ENCODE data around the gene GSX1. TPM values are rescaled to one million over a fixed set of nuclear protein-coding genes. Genes with fewer than 3 reads are reported as not detected.

The GSX1 gene
- total and polyA plus RNA-seq, 8 donors = not detected

DNA sequence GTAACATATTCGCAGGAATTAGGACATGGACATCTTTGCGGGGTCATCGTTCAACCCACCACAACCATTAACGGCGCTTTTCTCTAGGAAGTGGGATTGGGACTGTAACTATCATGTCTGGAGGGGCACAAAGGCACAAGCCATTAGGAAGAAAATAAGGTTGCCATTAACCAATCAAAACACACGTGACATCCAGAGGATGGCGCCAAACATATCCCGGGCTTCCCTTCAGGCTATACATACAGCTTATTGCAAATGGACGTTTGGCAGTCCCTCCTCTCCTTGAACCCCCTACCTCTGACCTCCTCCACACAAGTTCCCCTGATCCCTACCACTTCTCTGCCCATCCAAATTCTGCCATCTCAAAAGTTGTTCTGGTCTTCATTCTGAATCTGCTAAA lies 26.6 kb upstream of the GSX1 start:
- ATAC-seq = no peak
- H3K27me3 ChIP-seq = peaks cover 0 to 7% (median under 1%) of the 10 kb centered on the region in 4 donors
- intact Hi-C loops (cut with DNase I) = no loop called here
- H3K4me1 ChIP-seq = no peaks in the 10 kb centered on the region
- WGBS, 2 donors = 63 to 72% methylated on average over 9 of the region's 9 CpGs
- no peak overlapping the region for H3K27ac ChIP-seq
- H3K9me3 ChIP-seq = no peaks in the 10 kb centered on the region
- TF ChIP-seq, protein P1, sequence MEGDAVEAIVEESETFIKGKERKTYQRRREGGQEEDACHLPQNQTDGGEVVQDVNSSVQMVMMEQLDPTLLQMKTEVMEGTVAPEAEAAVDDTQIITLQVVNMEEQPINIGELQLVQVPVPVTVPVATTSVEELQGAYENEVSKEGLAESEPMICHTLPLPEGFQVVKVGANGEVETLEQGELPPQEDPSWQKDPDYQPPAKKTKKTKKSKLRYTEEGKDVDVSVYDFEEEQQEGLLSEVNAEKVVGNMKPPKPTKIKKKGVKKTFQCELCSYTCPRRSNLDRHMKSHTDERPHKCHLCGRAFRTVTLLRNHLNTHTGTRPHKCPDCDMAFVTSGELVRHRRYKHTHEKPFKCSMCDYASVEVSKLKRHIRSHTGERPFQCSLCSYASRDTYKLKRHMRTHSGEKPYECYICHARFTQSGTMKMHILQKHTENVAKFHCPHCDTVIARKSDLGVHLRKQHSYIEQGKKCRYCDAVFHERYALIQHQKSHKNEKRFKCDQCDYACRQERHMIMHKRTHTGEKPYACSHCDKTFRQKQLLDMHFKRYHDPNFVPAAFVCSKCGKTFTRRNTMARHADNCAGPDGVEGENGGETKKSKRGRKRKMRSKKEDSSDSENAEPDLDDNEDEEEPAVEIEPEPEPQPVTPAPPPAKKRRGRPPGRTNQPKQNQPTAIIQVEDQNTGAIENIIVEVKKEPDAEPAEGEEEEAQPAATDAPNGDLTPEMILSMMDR (IDR thresholded peaks at IDR 0.05) = no peak
- H3K36me3 ChIP-seq = no peaks in the 10 kb centered on the region
- H3K4me3 ChIP-seq = no peak overlapping the region
- FAIRE-seq = no peak
- DNase-seq = no peak

DNA sequence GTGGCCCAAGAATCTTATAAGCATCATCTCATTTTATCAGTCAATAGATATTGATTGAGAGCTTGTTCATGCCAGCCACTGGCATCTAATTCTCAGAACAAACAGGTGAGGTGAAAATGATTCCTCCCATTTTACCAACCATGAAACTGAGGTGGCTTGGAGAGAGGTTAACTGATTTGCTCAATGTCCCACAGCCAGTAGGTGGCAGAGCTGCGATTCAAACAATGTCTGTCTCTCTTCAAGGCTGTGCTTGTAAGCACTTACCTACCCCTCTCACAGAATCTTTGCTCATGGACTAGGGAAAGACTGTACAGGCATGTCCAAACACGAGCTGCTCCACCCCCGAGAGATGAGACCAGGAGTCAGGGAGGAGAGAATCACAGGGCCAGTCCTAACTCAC lies 21.5 kb upstream of the GSX1 start:
- DNase-seq (peak in 2 of 6 donors; percentile 23 to 33), ATAC-seq (peak; percentile 50 to 90 (median 76)), FAIRE-seq (no peak)
- intact Hi-C loops (cut with DNase I) = no loop called here
- H3K4me1 ChIP-seq = no peaks in the 10 kb centered on the region
- 18 to 21% methylated on average over 3 of the region's 3 CpGs for WGBS, 2 donors
- no peak overlapping the region for H3K4me3 ChIP-seq
- H3K27ac ChIP-seq = no peak overlapping the region
- no peaks in the 10 kb centered on the region for H3K36me3 ChIP-seq
- no peaks in the 10 kb centered on the region for H3K27me3 ChIP-seq
- TF ChIP-seq, protein P1 (IDR thresholded peaks at IDR 0.05) = peak in 3 of 4 donors; percentile 14 to 27 (median 23)
- no peaks in the 10 kb centered on the region for H3K9me3 ChIP-seq

DNA sequence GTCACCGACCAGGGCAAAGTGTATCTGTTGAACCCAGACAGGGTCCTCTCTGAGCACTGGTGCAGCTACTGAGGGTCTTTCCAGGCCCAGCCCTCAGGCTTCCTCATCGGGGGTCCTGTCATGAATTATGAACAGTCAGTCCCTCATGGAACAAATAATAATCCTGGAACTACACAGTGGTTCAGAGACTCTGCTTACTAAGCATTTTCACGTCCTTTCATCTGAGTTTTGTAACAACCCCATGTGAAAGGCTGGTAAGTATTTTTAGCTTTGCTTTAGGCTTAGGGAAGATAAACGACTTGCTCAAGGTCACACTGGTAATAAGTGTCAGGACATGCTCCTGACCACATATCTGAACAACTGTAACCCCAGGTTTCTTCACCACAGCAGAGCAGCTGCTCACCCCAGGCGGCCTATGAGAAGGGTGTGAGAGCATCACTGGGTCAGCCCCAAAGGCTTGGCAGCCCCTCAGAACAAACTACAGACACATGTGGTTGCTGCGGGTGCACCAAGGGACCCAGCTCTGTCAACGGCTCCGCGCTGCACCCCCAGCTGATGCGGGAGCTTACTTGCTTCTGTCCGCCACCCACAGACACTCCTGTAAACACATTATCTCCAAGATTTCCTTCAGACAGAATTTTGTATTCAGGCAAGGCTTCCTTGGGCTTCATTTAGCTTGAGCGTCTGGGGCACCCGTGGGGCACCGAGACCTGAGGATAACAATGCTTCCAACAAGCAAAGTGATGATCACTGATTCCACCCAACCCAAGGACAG lies 19.4 kb upstream of the GSX1 start:
- TF ChIP-seq, protein P1 (IDR thresholded peaks at IDR 0.05) = no peak
- DNase-seq (no peak), FAIRE-seq (no peak), ATAC-seq (no peak)
- H3K27me3 ChIP-seq = no peaks in the 10 kb centered on the region
- no peak overlapping the region for H3K27ac ChIP-seq
- H3K9me3 ChIP-seq = no peaks in the 10 kb centered on the region
- H3K4me3 ChIP-seq = no peak overlapping the region
- 61 to 66% methylated on average over 14 of the region's 14 CpGs for WGBS, 2 donors
- no peaks in the 10 kb centered on the region for H3K36me3 ChIP-seq
- intact Hi-C loops (cut with DNase I) = no loop called here
- H3K4me1 ChIP-seq = no peaks in the 10 kb centered on the region

DNA sequence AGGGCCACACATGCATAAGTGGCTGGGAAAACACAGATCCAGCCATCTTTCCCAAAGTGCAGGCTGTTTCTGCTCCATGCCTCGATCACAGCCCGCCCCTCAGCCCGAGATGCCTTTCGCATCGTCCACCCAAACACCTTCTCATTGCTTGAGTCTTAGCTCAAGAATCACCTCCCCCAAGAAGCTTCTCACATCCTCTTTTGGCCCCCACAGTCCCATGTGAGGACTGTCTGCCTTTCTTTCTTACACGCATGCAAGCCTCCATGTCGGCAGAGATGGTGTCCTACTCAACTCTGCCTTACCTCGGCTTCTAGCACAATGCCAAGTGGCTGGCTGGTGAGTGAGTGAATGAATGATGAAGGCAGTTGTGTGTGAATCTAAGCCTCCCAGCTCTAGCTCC lies 18.1 kb upstream of the GSX1 start:
- TF ChIP-seq, protein P1 (IDR thresholded peaks at IDR 0.05) = no peak
- Histone ChIP-seq H3K4me3 (no peak overlapping the region), H3K9me3 (no peaks in the 10 kb centered on the region), H3K27ac (no peak overlapping the region), H3K27me3 (no peaks in the 10 kb centered on the region), H3K36me3 (no peaks in the 10 kb centered on the region), H3K4me1 (no peaks in the 10 kb centered on the region)
- ATAC-seq (no peak), DNase-seq (no peak), FAIRE-seq (no peak)
- 82 to 86% methylated on average over 8 of the region's 8 CpGs for WGBS, 2 donors
- intact Hi-C loops (cut with DNase I) = no loop called here

DNA sequence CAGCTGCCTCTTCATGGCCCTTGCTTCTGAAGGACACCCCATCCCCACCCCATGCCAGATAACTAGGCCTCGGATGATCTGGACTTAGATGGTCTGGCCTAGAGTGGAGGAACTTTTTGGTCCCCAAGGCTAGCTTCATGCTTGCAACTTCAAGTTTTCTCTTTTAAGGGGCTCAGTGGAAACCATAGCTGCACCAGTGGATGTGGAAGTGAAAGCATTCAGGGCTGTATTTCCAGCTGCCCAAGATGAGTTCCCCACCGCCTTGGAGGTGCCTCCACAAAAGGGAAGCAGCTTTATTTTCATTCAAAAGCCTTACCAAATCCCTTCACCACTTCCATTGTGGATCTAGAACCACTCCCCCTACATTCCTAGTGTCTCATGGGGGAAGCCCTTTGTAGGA lies 17.6 kb upstream of the GSX1 start:
- H3K36me3 ChIP-seq = no peaks in the 10 kb centered on the region
- TF ChIP-seq, protein P1 (IDR thresholded peaks at IDR 0.05) = no peak
- no peaks in the 10 kb centered on the region for H3K4me1 ChIP-seq
- FAIRE-seq = no peak
- H3K9me3 ChIP-seq = no peaks in the 10 kb centered on the region
- H3K27me3 ChIP-seq = no peaks in the 10 kb centered on the region
- no peak for DNase-seq
- H3K4me3 ChIP-seq = no peak overlapping the region
- no peak overlapping the region for H3K27ac ChIP-seq
- 77 to 93% methylated on average over 2 of the region's 2 CpGs for WGBS, 2 donors
- intact Hi-C loops (cut with DNase I) = no loop called here
- ATAC-seq = no peak
